Gastrocnemius medialis (tissue), 4 donors: ENCODE data around the gene AIFM3. TPM values are rescaled to one million over a fixed set of nuclear protein-coding genes. Genes with fewer than 3 reads are reported as not detected.
A peak's percentile ranks its signal among the peaks of the same experiment; 100 is the strongest.

ENCODE experiments used
- ATAC-seq, 2 donors: fragments of 150-250 bp; one replicate each; pipeline ENCODE4 v1.9.1; 2016
- DNase-seq, 2 donors: peaks; one replicate each; pipeline ENCODE4 v3.0.0-alpha.2; 2019
- H3K27ac ChIP-seq, 4 donors: fragments of 200-600 bp; sonication (generic); 1 replicate in 1 of 4; 2 replicates in 3 of 4; pipeline ENCODE4 v1.5.1; 2016 to 2018; ENCODE audit warnings: mild to moderate bottlenecking in 2 of 4, moderate library complexity in 1 of 4
- H3K27me3 ChIP-seq, 3 donors: fragments of 200-600 bp; sonication (generic) in 2 of 3; 1 replicate in 1 of 3; 2 replicates in 2 of 3; pipeline versions ENCODE4 v1.5.1 to v1.6.0; 2016 to 2019; ENCODE audit warnings: mild to moderate bottlenecking in 1 of 3, moderate library complexity in 1 of 3
- H3K36me3 ChIP-seq, 2 donors: fragments of 200-600 bp; sonication (generic) in 1 of 2; one replicate each; pipeline ENCODE4 v1.5.1; 2017 to 2018
- H3K4me1 ChIP-seq, 2 donors: fragments of 200-600 bp; sonication (generic) in 1 of 2; one replicate each; pipeline ENCODE4 v1.5.1; 2016 to 2017; ENCODE audit warnings: mild to moderate bottlenecking in 2 of 2
- H3K4me3 ChIP-seq, 4 donors: fragments of 200-600 bp; sonication (generic) in 3 of 4; 1 replicate in 1 of 4; 2 replicates in 3 of 4; pipeline ENCODE4 v1.5.1; 2016 to 2019; ENCODE audit warnings: mild to moderate bottlenecking in 2 of 4
- H3K9me3 ChIP-seq, 3 donors: fragments of 200-600 bp; sonication (generic) in 2 of 3; 1 replicate in 1 of 3; 2 replicates in 2 of 3; pipeline ENCODE4 v1.5.1; 2016 to 2019
- CTCF ChIP-seq, 5 experiments: fragments of 450-650 bp in 3 of 5; fragments of 200-600 bp in 2 of 5; sonication (generic) in 2 of 5; IDR thresholded peaks in 4 of 5; conservative IDR thresholded peaks in 1 of 5; 1 replicate in 4 of 5; 2 replicates in 1 of 5; pipeline ENCODE4 v1.5.1; 2016 to 2019; ENCODE audit warnings: antibody characterized with exemption in 5 of 5, mild to moderate bottlenecking in 3 of 5, moderate library complexity in 3 of 5
- POLR2A ChIP-seq, 2 donors: fragments of 450-650 bp; IDR thresholded peaks; one replicate each; pipeline ENCODE4 v1.6.1; 2017; ENCODE audit warnings: antibody characterized with exemption in 2 of 2, mild to moderate bottlenecking in 2 of 2, moderate library complexity in 2 of 2
- in situ Hi-C, 4 donors: fragments of 200-750 bp; cut with MboI; loops; one replicate each; pipeline versions ENCODE4 v1.15.0 to v1.8.0; 2017; ENCODE audit warnings: low sequenced_read_pairs in 4 of 4
- intact Hi-C: fragments of 100-400 bp; cut with DNase I; formaldehyde crosslinking; loops from one replicate; pipeline ENCODE4 v1.15.1; 2023; ENCODE audit warnings: low total_unique reads
- total RNA-seq, 4 donors: library from RNA; depleted of rRNA; stranded (reverse); fragments of >200 nt; gene quantifications; one replicate each; pipeline versions ENCODE4 v1.1.0 to v1.2.3, GENCODE V29; 2016

AIFM3 gene
- total RNA-seq, 4 donors from 2014 or later, result 0.22 to 0.42 TPM; not detected in 2

- peak overlapping the region; percentile 59 to 76 (median 73) for H3K27ac ChIP-seq
- H3K27me3 ChIP-seq, result no peaks in the 10 kb centered on the region
- intact Hi-C loops, result loop anchor here (2.0 to 10.0 kb wide), 2 partner anchors 34 to 68 kb away; no protein-coding TSS in a partner anchor
- peaks cover 0 to 29% of the 10 kb centered on the region in 2 donors for H3K36me3 ChIP-seq
- in situ Hi-C loops, result no loop called here
- no peak for DNase-seq
- no peaks in the 10 kb centered on the region for H3K9me3 ChIP-seq
- peaks cover 50 to 56% of the 10 kb centered on the region in 2 donors for H3K4me1 ChIP-seq
- ATAC-seq, result no peak
- TF ChIP-seq CTCF (IDR thresholded peaks at IDR 0.05 in 4 of 5, conservative IDR thresholded peaks at IDR 0.05 in 1 of 5) (no peak), POLR2A (IDR thresholded peaks at IDR 0.05) (no peak)
- H3K4me3 ChIP-seq, result no peak overlapping the region
These were observed 13.8 kb upstream of the AIFM3 start for GRCh38 chr22:20953342-20953608.

- H3K36me3 ChIP-seq, result peaks cover 0 to 29% of the 10 kb centered on the region in 2 donors
- ATAC-seq, result peak; percentile 46 to 69
These were observed 13.2 kb upstream of the AIFM3 start for GRCh38 chr22:20953668-20954500.

GRCh38 chr22:20955548-20955947 lies 11.5 kb upstream of the AIFM3 start:
- ATAC-seq, result no peak
- Histone ChIP-seq H3K4me1 (peaks cover 46 to 48% of the 10 kb centered on the region in 2 donors), H3K27me3 (no peaks in the 10 kb centered on the region), H3K27ac (peak overlapping the region in 2 of 4 donors; percentile 1 to 67), H3K9me3 (no peaks in the 10 kb centered on the region), H3K4me3 (no peak overlapping the region), H3K36me3 (peaks cover 0 to 18% of the 10 kb centered on the region in 2 donors)
- TF ChIP-seq CTCF (IDR thresholded peaks at IDR 0.05 in 4 of 5, conservative IDR thresholded peaks at IDR 0.05 in 1 of 5) (no peak), POLR2A (IDR thresholded peaks at IDR 0.05) (no peak)
- in situ Hi-C loops (no loop called here), intact Hi-C loops (loop anchor here (10.0 kb wide), 1 partner anchor 71 kb away; no protein-coding TSS in a partner anchor)
- no peak for DNase-seq

More at GRCh38 chr22:20953668-20954500, 13.2 kb upstream of the AIFM3 start:
- intact Hi-C loops (loop anchor here (2.0 to 10.0 kb wide), 2 partner anchors 35 to 69 kb away; no protein-coding TSS in a partner anchor), in situ Hi-C loops (no loop called here)
- H3K4me1 ChIP-seq, result peaks cover 46 to 51% of the 10 kb centered on the region in 2 donors
- TF ChIP-seq POLR2A (IDR thresholded peaks at IDR 0.05), result no peak
- TF ChIP-seq CTCF (IDR thresholded peaks at IDR 0.05 in 4 of 5, conservative IDR thresholded peaks at IDR 0.05 in 1 of 5), result no peak
- H3K4me3 ChIP-seq, result no peak overlapping the region
- H3K9me3 ChIP-seq, result no peaks in the 10 kb centered on the region
- peak overlapping the region; percentile 59 to 76 (median 73) for H3K27ac ChIP-seq
- H3K27me3 ChIP-seq, result no peaks in the 10 kb centered on the region
- peak in 1 of 2 donors; percentile 47 for DNase-seq

GRCh38 chr22:20956258-20957101 lies 10.6 kb upstream of the AIFM3 start:
- Histone ChIP-seq H3K27ac (peak overlapping the region; percentile 13 to 67 (median 16)), H3K9me3 (no peaks in the 10 kb centered on the region), H3K27me3 (no peaks in the 10 kb centered on the region), H3K4me1 (peaks cover 46 to 48% of the 10 kb centered on the region in 2 donors), H3K36me3 (peaks cover 0 to 9% of the 10 kb centered on the region in 2 donors), H3K4me3 (peak overlapping the region; percentile 58 to 77 (median 66))
- DNase-seq (no peak), ATAC-seq (peak; percentile 35 to 57)
- intact Hi-C loops (loop anchor here (10.0 kb wide), 1 partner anchor 72 kb away; no protein-coding TSS in a partner anchor), in situ Hi-C loops (no loop called here)
- TF ChIP-seq POLR2A (IDR thresholded peaks at IDR 0.05) (no peak), CTCF (IDR thresholded peaks at IDR 0.05 in 4 of 5, conservative IDR thresholded peaks at IDR 0.05 in 1 of 5) (no peak)
